Astrocyte (in vitro differentiated cells and primary cell): ENCODE measurements around the gene SETD7. TPM values are rescaled to one million over a fixed set of nuclear protein-coding genes. Genes with fewer than 3 reads are reported as not detected.

Experiments used
- DNase-seq: peaks from one replicate; pipeline ENCODE4 v3.0.0-alpha.2; 2010; ENCODE audit warnings: low read depth
- FAIRE-seq: peaks from 2 replicates; lab custom pipeline; 2011; peaks lifted over from hg19 to GRCh38; lab: Jason Lieb, UNC
- H2AFZ ChIP-seq: 2 replicates; pipeline ENCODE4 v1.6.0; 2012; ENCODE audit warnings: low read depth, low read length, inconsistent platforms
- H3K27ac ChIP-seq: 2 replicates; pipeline ENCODE4 v1.5.1; 2011; ENCODE audit warnings: low read depth, low read length, inconsistent platforms
- H3K27me3 ChIP-seq: 2 replicates; pipeline ENCODE4 v1.6.0; 2011; ENCODE audit warnings: low read length, inconsistent platforms; ENCODE audit not compliant: insufficient read depth
- H3K36me3 ChIP-seq: 2 replicates; pipeline ENCODE4 v1.5.1; 2011; ENCODE audit warnings: low read length, inconsistent platforms; ENCODE audit not compliant: insufficient read depth
- H3K4me1 ChIP-seq: 2 replicates; pipeline ENCODE4 v1.5.1; 2011; ENCODE audit warnings: low read length, inconsistent platforms; ENCODE audit not compliant: insufficient read depth
- H3K4me2 ChIP-seq: 2 replicates; pipeline ENCODE4 v1.6.0; 2012; ENCODE audit warnings: low read length, inconsistent platforms
- H3K4me3 ChIP-seq: 2 replicates; pipeline ENCODE4 v1.5.1; 2011; ENCODE audit warnings: low read depth, mild to moderate bottlenecking, low read length, inconsistent platforms; ENCODE audit not compliant: insufficient read depth
- H3K79me2 ChIP-seq: 2 replicates; pipeline ENCODE4 v1.6.0; 2012; ENCODE audit warnings: mild to moderate bottlenecking, low read length, inconsistent platforms; ENCODE audit not compliant: insufficient read depth
- H3K9ac ChIP-seq: 2 replicates; pipeline ENCODE4 v1.6.0; 2012; ENCODE audit warnings: mild to moderate bottlenecking, low read length, inconsistent platforms
- H3K9me3 ChIP-seq: 2 replicates; pipeline ENCODE4 v1.5.1; 2012; ENCODE audit warnings: low read depth, mild to moderate bottlenecking, low read length, inconsistent platforms; ENCODE audit not compliant: insufficient read depth
- H4K20me1 ChIP-seq: 2 replicates; pipeline ENCODE4 v1.6.0; 2012; ENCODE audit warnings: low read length, inconsistent platforms; ENCODE audit not compliant: insufficient read depth
- H3K27ac Mint-ChIP-seq: one replicate; pipeline ENCODE4 v1.8.0; 2021; ENCODE audit warnings: mild to moderate bottlenecking, mixed read lengths; ENCODE audit not compliant: unreplicated experiment
- H3K27me3 Mint-ChIP-seq: one replicate; pipeline ENCODE4 v1.8.0; 2021; ENCODE audit warnings: low read depth, mixed read lengths; ENCODE audit not compliant: unreplicated experiment
- H3K36me3 Mint-ChIP-seq: one replicate; pipeline ENCODE4 v1.8.0; 2021; ENCODE audit warnings: low read depth, mixed read lengths; ENCODE audit not compliant: unreplicated experiment
- H3K4me1 Mint-ChIP-seq: one replicate; pipeline ENCODE4 v1.8.0; 2021; ENCODE audit warnings: low read depth, mixed read lengths; ENCODE audit not compliant: unreplicated experiment
- H3K4me3 Mint-ChIP-seq: one replicate; pipeline ENCODE4 v1.8.0; 2021; ENCODE audit warnings: mild to moderate bottlenecking, moderate library complexity, mixed read lengths; ENCODE audit not compliant: unreplicated experiment
- H3K9me3 Mint-ChIP-seq: one replicate; pipeline ENCODE4 v1.8.0; 2021; ENCODE audit warnings: mild to moderate bottlenecking, mixed read lengths; ENCODE audit not compliant: unreplicated experiment
- EZH2 ChIP-seq: IDR thresholded peaks from 2 replicates; pipeline ENCODE4 v1.6.1; 2012; ENCODE audit warnings: mild to moderate bottlenecking, low read length, inconsistent platforms; ENCODE audit not compliant: insufficient read depth
- total RNA-seq: library from RNA; stranded (reverse); gene quantifications from 2 replicates; pipeline ENCODE4 v1.2.1, GENCODE V29; 2021
- TF ChIP-seq, protein P1 (sequence below): IDR thresholded peaks from 2 replicates; pipeline ENCODE4 v1.5.1; 2011; ENCODE audit warnings: low read depth, mild to moderate bottlenecking, inconsistent platforms, low read length, moderate library complexity; ENCODE audit not compliant: insufficient read depth

Gene SETD7
- total RNA-seq, 1 donor from 2014 or later = 55.0 TPM

DNA sequence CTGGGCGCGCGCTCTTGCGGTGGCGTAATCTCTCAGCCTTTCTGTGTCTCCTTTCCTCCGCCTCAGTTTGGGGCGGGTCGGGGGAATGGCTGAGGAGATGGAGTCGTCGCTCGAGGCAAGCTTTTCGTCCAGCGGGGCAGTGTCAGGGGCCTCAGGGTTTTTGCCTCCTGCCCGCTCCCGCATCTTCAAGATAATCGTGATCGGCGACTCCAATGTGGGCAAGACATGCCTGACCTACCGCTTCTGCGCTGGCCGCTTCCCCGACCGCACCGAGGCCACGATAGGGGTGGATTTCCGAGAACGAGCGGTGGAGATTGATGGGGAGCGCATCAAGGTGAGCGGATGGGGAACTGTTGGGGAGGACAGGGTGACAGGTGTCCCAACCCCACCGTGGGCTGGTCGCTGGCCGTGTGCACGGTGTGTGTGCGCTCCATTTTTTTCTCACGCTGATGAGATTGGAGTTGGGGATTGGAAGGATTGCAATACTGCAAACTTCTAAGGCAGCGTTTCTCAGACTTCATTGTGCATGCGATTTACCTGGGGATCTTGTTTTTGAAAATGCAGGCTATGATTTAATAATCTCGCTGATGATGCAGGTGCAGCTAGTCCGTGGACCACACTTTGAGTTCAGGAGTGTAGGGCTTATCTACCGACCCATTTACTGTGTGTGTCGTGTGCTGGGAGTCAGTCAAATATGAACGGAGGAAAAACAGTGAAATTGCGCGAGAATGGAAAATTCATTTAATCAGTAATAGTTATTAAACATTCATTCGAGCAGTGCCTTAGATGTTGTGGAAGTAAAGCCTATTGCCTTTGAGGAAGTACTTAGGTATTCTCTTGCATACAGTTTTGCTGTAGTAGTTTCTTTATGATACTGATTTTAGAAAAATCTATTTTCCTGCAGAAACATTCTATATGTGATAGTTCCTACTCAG lies 101.6 kb downstream of the SETD7 start, which contains the start of gene RAB33B:
Gene RAB33B, plus strand, starts transcription at position 11 of the 935 bp plus-strand sequence. Its CDS starts 75 bp downstream, at position 86.
- H2AFZ ChIP-seq = peak within 1 kb of the TSS; percentile 85
- DNase-seq = no peak
- H3K27me3 ChIP-seq = no peaks in the 10 kb centered on the region
- H3K36me3 ChIP-seq = no peaks in the 10 kb centered on the region
- Mint-ChIP-seq H3K36me3 (peaks cover 3% of the 10 kb centered on the region), H3K9me3 (no peaks in the 10 kb centered on the region), H3K4me1 (peaks cover 41% of the 10 kb centered on the region), H3K27me3 (no peaks in the 10 kb centered on the region), H3K4me3 (peak within 1 kb of the TSS; percentile 96), H3K27ac (peak within 1 kb of the TSS; percentile 95)
- H3K9ac ChIP-seq = peak within 1 kb of the TSS; percentile 94
- peaks cover 12% of the 10 kb centered on the region for H3K4me1 ChIP-seq
- no peaks in the 10 kb centered on the region for H3K9me3 ChIP-seq
- peak within 1 kb of the TSS; percentile 89 for H3K4me3 ChIP-seq
- no peak for TF ChIP-seq EZH2
- TF ChIP-seq, protein P1, sequence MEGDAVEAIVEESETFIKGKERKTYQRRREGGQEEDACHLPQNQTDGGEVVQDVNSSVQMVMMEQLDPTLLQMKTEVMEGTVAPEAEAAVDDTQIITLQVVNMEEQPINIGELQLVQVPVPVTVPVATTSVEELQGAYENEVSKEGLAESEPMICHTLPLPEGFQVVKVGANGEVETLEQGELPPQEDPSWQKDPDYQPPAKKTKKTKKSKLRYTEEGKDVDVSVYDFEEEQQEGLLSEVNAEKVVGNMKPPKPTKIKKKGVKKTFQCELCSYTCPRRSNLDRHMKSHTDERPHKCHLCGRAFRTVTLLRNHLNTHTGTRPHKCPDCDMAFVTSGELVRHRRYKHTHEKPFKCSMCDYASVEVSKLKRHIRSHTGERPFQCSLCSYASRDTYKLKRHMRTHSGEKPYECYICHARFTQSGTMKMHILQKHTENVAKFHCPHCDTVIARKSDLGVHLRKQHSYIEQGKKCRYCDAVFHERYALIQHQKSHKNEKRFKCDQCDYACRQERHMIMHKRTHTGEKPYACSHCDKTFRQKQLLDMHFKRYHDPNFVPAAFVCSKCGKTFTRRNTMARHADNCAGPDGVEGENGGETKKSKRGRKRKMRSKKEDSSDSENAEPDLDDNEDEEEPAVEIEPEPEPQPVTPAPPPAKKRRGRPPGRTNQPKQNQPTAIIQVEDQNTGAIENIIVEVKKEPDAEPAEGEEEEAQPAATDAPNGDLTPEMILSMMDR = no peak
- peaks cover 63% of the 10 kb centered on the region for H3K79me2 ChIP-seq
- peak within 1 kb of the TSS; percentile 89 for H3K27ac ChIP-seq
- FAIRE-seq = no peak
- H4K20me1 ChIP-seq = peaks cover 43% of the 10 kb centered on the region
- H3K4me2 ChIP-seq = peak within 1 kb of the TSS; percentile 95

DNA sequence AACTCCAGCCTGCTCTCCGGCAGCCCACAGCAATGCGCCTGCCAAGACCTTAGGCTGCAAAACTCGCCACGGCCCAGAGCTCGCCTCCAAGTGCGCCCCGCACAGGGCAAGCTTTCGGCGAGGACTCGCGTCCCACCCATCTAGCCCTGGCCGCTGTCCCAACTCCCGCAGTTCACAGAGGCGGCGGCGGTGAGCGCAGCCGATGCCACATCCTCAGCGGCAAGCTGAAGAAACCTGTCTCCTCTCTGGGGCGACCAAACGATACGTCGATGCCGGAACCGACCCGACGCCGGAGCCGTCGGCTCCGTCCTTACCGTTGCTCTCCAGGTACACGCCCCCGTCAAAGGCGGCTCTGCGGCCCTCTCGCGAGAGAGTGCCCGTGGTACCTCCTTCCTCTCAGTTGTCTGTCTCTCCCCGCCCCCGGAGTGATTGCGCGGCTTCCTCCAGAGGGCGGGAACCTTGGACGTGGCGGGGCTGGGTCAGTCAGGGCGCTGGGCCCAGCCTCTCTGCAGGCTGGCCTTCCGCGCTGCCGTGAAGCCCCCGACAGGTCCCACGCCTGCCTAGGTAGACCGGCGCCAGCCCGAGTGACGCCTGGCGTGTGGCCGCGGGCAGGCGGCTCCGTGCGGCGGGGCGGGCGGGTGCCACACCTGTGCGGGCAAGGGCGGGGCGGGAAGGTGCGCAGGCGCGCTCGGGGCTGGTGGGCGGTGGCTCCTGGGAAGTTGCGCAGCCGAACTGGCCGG lies 102.5 kb downstream of the SETD7 start:
- H3K4me2 ChIP-seq = peak overlapping the region; percentile 95
- Mint-ChIP-seq H3K9me3 (peaks cover 2% of the 10 kb centered on the region), H3K27me3 (no peaks in the 10 kb centered on the region), H3K27ac (peak overlapping the region; percentile 95), H3K36me3 (peaks cover 6% of the 10 kb centered on the region), H3K4me1 (peaks cover 32% of the 10 kb centered on the region), H3K4me3 (peak overlapping the region; percentile 96)
- peaks cover 57% of the 10 kb centered on the region for H3K79me2 ChIP-seq
- FAIRE-seq (no peak), DNase-seq (peak; percentile 95)
- H3K4me1 ChIP-seq = peaks cover 12% of the 10 kb centered on the region
- H2AFZ ChIP-seq = peak overlapping the region; percentile 85
- peak overlapping the region; percentile 89 for H3K4me3 ChIP-seq
- H3K9me3 ChIP-seq = no peaks in the 10 kb centered on the region
- no peaks in the 10 kb centered on the region for H3K27me3 ChIP-seq
- peaks cover 36% of the 10 kb centered on the region for H4K20me1 ChIP-seq
- peak overlapping the region; percentile 89 for H3K27ac ChIP-seq
- H3K36me3 ChIP-seq = no peaks in the 10 kb centered on the region
- peak overlapping the region; percentile 94 for H3K9ac ChIP-seq
- no peak for TF ChIP-seq EZH2
- TF ChIP-seq, protein P1 = no peak
